SK-N-SH (cell line): ENCODE data around the gene TMPRSS12. TPM values are rescaled to one million over a fixed set of nuclear protein-coding genes. Genes with fewer than 3 reads are reported as not detected.
A peak's percentile ranks its signal among the peaks of the same experiment; 100 is the strongest.

Experiments used
- CTCF ChIA-PET: fragments of 300-600, 350-600 bp; formaldehyde crosslinking; extraction: SDS; loops from one replicate; lab custom pipeline; 2021; lab: Yijun Ruan, JAX
- POLR2A ChIA-PET: fragments of 350-600 bp; sonication (Branson Sonifier 250); formaldehyde crosslinking; extraction: SDS; loops from one replicate; lab custom pipeline; 2020; ENCODE audit warnings: antibody characterized with exemption, inconsistent platforms; lab: Yijun Ruan, JAX
- DNase-seq: peaks from one replicate; pipeline ENCODE4 v3.0.0; 2012
- H2AFZ ChIP-seq: fragments of 200-600 bp; sonication (generic); 2 replicates; pipeline ENCODE4 v1.8.1; 2016; ENCODE audit warnings: antibody characterized with exemption, mild to moderate bottlenecking, low read depth
- H3F3A ChIP-seq: fragments of 200-600 bp; sonication (generic); replicated peaks from 2 replicates; pipeline ENCODE3; 2016; ENCODE audit warnings: antibody characterized with exemption, mild to moderate bottlenecking; ENCODE audit not compliant: insufficient read depth
- H3K27ac ChIP-seq, 2 experiments: fragments of 200-500 bp in 1 of 2; fragments of 200-600 bp in 1 of 2; sonication (Bioruptor generic) in 1 of 2; sonication (generic), shearing (Covaris generic) in 1 of 2; 2 replicates each; pipeline versions ENCODE4 v1.5.1 to v1.6.1; 2014 to 2016; ENCODE audit warnings: low read depth in 2 of 2, inconsistent platforms in 1 of 2, low read length in 1 of 2, mild to moderate bottlenecking in 1 of 2, mixed read lengths in 1 of 2
- H3K27me3 ChIP-seq: fragments of 200-600 bp; sonication (generic), shearing (Covaris generic); 2 replicates; pipeline ENCODE4 v1.6.1; 2016; ENCODE audit warnings: mixed run types; ENCODE audit not compliant: insufficient read depth
- H3K36me3 ChIP-seq, 2 experiments: fragments of 200-500 bp in 1 of 2; fragments of 200-600 bp in 1 of 2; sonication (Bioruptor generic) in 1 of 2; sonication (generic) in 1 of 2; replicated peaks in 1 of 2; 2 replicates each; pipeline versions ENCODE3 to v1.5.1; 2014 to 2016; ENCODE audit warnings: low read length in 1 of 2, mild to moderate bottlenecking in 1 of 2; ENCODE audit not compliant: insufficient read depth in 2 of 2, control insufficient read depth in 1 of 2
- H3K4me1 ChIP-seq, 2 experiments: fragments of 200-500 bp in 1 of 2; fragments of 200-600 bp in 1 of 2; sonication (Bioruptor generic) in 1 of 2; sonication (generic), shearing (Covaris generic) in 1 of 2; 2 replicates each; pipeline versions ENCODE4 v1.5.1 to v1.6.1; 2014 to 2016; ENCODE audit warnings: low read depth in 1 of 2, low read length in 1 of 2, mixed run types in 1 of 2; ENCODE audit not compliant: insufficient read depth in 2 of 2, control insufficient read depth in 1 of 2
- H3K4me2 ChIP-seq: fragments of 200-600 bp; sonication (generic), shearing (Covaris generic); 2 replicates; pipeline ENCODE4 v1.6.1; 2017; ENCODE audit warnings: mixed run types
- H3K4me3 ChIP-seq, 2 experiments: fragments of 200-500 bp in 1 of 2; fragments of 200-600 bp in 1 of 2; sonication (Bioruptor generic) in 1 of 2; sonication (generic), shearing (Covaris generic) in 1 of 2; 2 replicates each; pipeline versions ENCODE4 v1.5.1 to v1.8.1; 2014 to 2016; ENCODE audit warnings: low read depth in 2 of 2, inconsistent platforms in 1 of 2, low read length in 1 of 2, mild to moderate bottlenecking in 1 of 2, mixed read lengths in 1 of 2, moderate library complexity in 1 of 2
- H3K79me2 ChIP-seq: fragments of 200-600 bp; sonication (generic); 2 replicates; pipeline ENCODE4 v1.8.1; 2017; ENCODE audit warnings: mild to moderate bottlenecking; ENCODE audit not compliant: insufficient read depth
- H3K9ac ChIP-seq: fragments of 200-600 bp; sonication (generic); 2 replicates; pipeline ENCODE4 v1.6.1; 2017; ENCODE audit warnings: mixed run types
- H3K9me2 ChIP-seq: fragments of 200-600 bp; sonication (generic); 2 replicates; pipeline ENCODE4 v1.6.1; 2017; ENCODE audit warnings: mixed run types
- H3K9me3 ChIP-seq: fragments of 200-600 bp; sonication (generic); 2 replicates; pipeline ENCODE4 v1.6.1; 2017; ENCODE audit warnings: mixed run types, mild to moderate bottlenecking, moderate library complexity
- H4K20me1 ChIP-seq: fragments of 200-600 bp; sonication (generic); 2 replicates; pipeline ENCODE4 v1.6.1; 2017; ENCODE audit warnings: mild to moderate bottlenecking, mixed run types; ENCODE audit not compliant: insufficient read depth
- CHD2 ChIP-seq: fragments of 150-350 bp; IDR thresholded peaks from 2 replicates; pipeline ENCODE4 v1.6.1; 2018; ENCODE audit warnings: low read length; ENCODE audit not compliant: partially characterized antibody
- ELF1 ChIP-seq: IDR thresholded peaks from 2 replicates; pipeline ENCODE4 v1.4.0; 2012
- EP300 ChIP-seq, 2 experiments: IDR thresholded peaks; 2 replicates each; pipeline versions ENCODE4 v1.4.0 to v1.6.1; 2012; ENCODE audit warnings: borderline replicate concordance in 1 of 2, low read depth in 1 of 2, low read length in 1 of 2
- FOSL2 ChIP-seq: IDR thresholded peaks from 2 replicates; pipeline ENCODE4 v1.4.0; 2012; ENCODE audit warnings: low read depth, mild to moderate bottlenecking, moderate library complexity, borderline replicate concordance
- FOXJ3 ChIP-seq: sonication (generic); formaldehyde crosslinking; IDR thresholded peaks from 2 replicates; pipeline ENCODE4 v1.5.1; 2020; ENCODE audit warnings: mild to moderate bottlenecking, missing genetic modification reagents
- GATA2 ChIP-seq: sonication (generic); formaldehyde crosslinking; IDR thresholded peaks from 2 replicates; pipeline ENCODE4 v1.5.0; 2020; ENCODE audit warnings: mild to moderate bottlenecking, missing genetic modification reagents
- IRF3 ChIP-seq: fragments of 150-350 bp; IDR thresholded peaks from 2 replicates; pipeline ENCODE4 v1.6.1; 2016; ENCODE audit warnings: mild to moderate bottlenecking, low read depth, low read length
- JUND ChIP-seq: IDR thresholded peaks from 2 replicates; pipeline ENCODE4 v1.4.0; 2012
- MAX ChIP-seq: IDR thresholded peaks from 2 replicates; pipeline ENCODE4 v1.4.0; 2012; ENCODE audit warnings: low read depth
- MXI1 ChIP-seq: IDR thresholded peaks from 2 replicates; pipeline ENCODE4 v1.6.1; 2012; ENCODE audit warnings: mild to moderate bottlenecking, low read depth, low read length, improper control_type of control experiment
- PBX3 ChIP-seq: IDR thresholded peaks from 2 replicates; pipeline ENCODE4; 2012
- RAD21 ChIP-seq: IDR thresholded peaks from 2 replicates; pipeline ENCODE4 v1.6.1; 2012; ENCODE audit warnings: mild to moderate bottlenecking, low read length
- REST ChIP-seq: IDR thresholded peaks from 2 replicates; pipeline ENCODE4 v1.6.1; 2012; ENCODE audit warnings: mild to moderate bottlenecking, low read depth, low read length, moderate library complexity
- RXRA ChIP-seq: IDR thresholded peaks from 2 replicates; pipeline ENCODE4 v1.4.0; 2012; ENCODE audit warnings: low read depth, mild to moderate bottlenecking, borderline replicate concordance
- TAF1 ChIP-seq: IDR thresholded peaks from 2 replicates; pipeline ENCODE4 v1.6.1; 2012; ENCODE audit warnings: low read depth, mild to moderate bottlenecking, low read length, moderate library complexity, borderline replicate concordance
- TEAD4 ChIP-seq: IDR thresholded peaks from 2 replicates; pipeline ENCODE4 v1.4.0; 2012; ENCODE audit warnings: mild to moderate bottlenecking, borderline replicate concordance; ENCODE audit not compliant: insufficient read depth
- ZBTB33 ChIP-seq: IDR thresholded peaks from 2 replicates; pipeline ENCODE4 v1.4.0; 2012; ENCODE audit warnings: low read depth, borderline replicate concordance
- WGBS: methylation state at CpG from one replicate; pipeline ENCODE4 v1.1.6; 2017; ENCODE audit warnings: low lambda C conversion rate; 5-methylcytosine and 5-hydroxymethylcytosine counted together
- polyA plus RNA-seq, 3 experiments: library from polyadenylated mRNA; depleted of rRNA; stranded (reverse); fragments of >200 nt; gene quantifications; 2 replicates each; pipeline ENCODE4 v1.2.3, GENCODE V29; 2012

Gene TMPRSS12
- polyA plus RNA-seq, 1 of the 3 experiments (the other 2 are of a cell fraction): not detected

- peaks cover 9 to 24% of the 10 kb centered on the region in 2 experiments for H3K4me1 ChIP-seq
- DNase-seq: no peak
- H3K9me2 ChIP-seq: no peaks in the 10 kb centered on the region
- no peaks in the 10 kb centered on the region for H3K9me3 ChIP-seq
- H3K9ac ChIP-seq: no peak overlapping the region
- peaks cover 3% of the 10 kb centered on the region for H3F3A ChIP-seq
- no peak for TF ChIP-seq ZBTB33
- TF ChIP-seq ELF1: no peak
- no peak for TF ChIP-seq MXI1
- TF ChIP-seq JUND: no peak
- no peak for TF ChIP-seq MAX
- no peak for TF ChIP-seq IRF3
- TF ChIP-seq RXRA: no peak
- no peak for TF ChIP-seq TEAD4
- no peak for TF ChIP-seq RAD21
- no peak for TF ChIP-seq FOXJ3 (CRISPR knock-in tag)
- no peak for TF ChIP-seq EP300 (IDR thresholded peaks at IDR 0.05; ENCODE audit: borderline replicate concordance in 1 of 2, low read depth in 1 of 2, low read length in 1 of 2)
- no peak for TF ChIP-seq FOSL2
- TF ChIP-seq CHD2: no peak
- TF ChIP-seq TAF1: no peak
- TF ChIP-seq REST: no peak
- no peak for TF ChIP-seq GATA2 (CRISPR knock-in tag)
- no peak for TF ChIP-seq PBX3
- H4K20me1 ChIP-seq: no peaks in the 10 kb centered on the region
- no peak overlapping the region for H2AFZ ChIP-seq
- no peak overlapping the region for H3K4me3 ChIP-seq
- ChIA-PET CTCF (interaction anchor here (0.9 to 1.2 kb wide), 2 partner anchors 59 to 82 kb away, joined by 3 to 6 read pairs; no protein-coding TSS in a partner anchor), POLR2A (no interaction called here)
- no peaks in the 10 kb centered on the region for H3K79me2 ChIP-seq
- 96% methylated on average over 6 of the region's 6 CpGs for WGBS
- H3K27me3 ChIP-seq: no peaks in the 10 kb centered on the region
- H3K4me2 ChIP-seq: peak overlapping the region; percentile 81; the same call in 1 of the 2 replicates
- H3K36me3 ChIP-seq: peaks cover 0 to 3% of the 10 kb centered on the region in 2 experiments
- H3K27ac ChIP-seq: no peak overlapping the region
Measured at GRCh38 chr12:50927766-50928224, 85.1 kb downstream of the TMPRSS12 start.
